Measurements from ENCODE around the gene CINP. TPM values are rescaled to one million over a fixed set of nuclear protein-coding genes. Genes with fewer than 3 reads are reported as not detected.

Gene CINP
- total and polyA plus RNA-seq, 2 of the 8 experiments (the other 6 are each of a cell fraction or from before 2014, with no cell fraction given): 47.8 to 51.6 TPM

DNA sequence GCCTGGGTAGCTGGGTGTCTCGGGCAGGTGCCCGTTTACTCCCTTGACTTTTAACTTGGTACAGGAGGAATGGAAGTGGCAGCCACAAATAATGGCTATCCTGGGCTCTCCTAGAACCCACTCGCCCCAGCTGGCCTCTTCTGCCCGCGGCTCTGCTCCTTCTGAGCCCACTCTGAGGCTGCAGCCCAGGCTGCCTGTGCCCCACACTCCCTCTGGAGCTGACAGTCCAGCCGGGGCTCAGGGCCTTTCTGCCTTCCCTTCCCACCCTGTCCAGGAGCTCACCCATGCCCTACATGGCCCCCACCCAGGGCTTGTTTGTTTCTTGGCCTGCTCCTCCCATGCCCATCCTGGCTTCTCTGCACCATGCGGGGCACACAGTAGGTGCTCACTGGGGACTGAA is 27.5 kb downstream of the CINP start:
- H3K27me3 ChIP-seq (replicated peaks in 1 of 4; ENCODE audit: control insufficient read depth in 3 of 4, extremely low read depth in 1 of 4, insufficient read depth in 3 of 4, low read length in 3 of 4): no peaks in the 10 kb centered on the region
- H3K4me2 ChIP-seq (ENCODE audit: insufficient read depth in 1 of 2, low read depth in 2 of 2, low read length in 2 of 2): no peak overlapping the region
- H3K56ac ChIP-seq (replicated peaks; ENCODE audit: insufficient read length, low read depth, low read length): no peak overlapping the region
- H2BK20ac ChIP-seq (ENCODE audit: low read length): no peak overlapping the region
- FAIRE-seq (no peak), DNase-seq (ENCODE audit: low read depth in 1 of 2, low spot score in 2 of 2) (no peak)
- H3K18ac ChIP-seq (ENCODE audit: extremely low read depth, low read length): no peak overlapping the region
- H3K23ac ChIP-seq (ENCODE audit: insufficient read length): no peak overlapping the region
- H3K36me3 ChIP-seq (ENCODE audit: control insufficient read depth in 2 of 4, insufficient read depth in 4 of 4, low read length in 3 of 4): peaks cover 0 to 17% (median 2%) of the 10 kb centered on the region in 4 experiments; a peak in 4 of 8 replicates
- peaks cover 0 to 2% of the 10 kb centered on the region in 2 experiments for H4K20me1 ChIP-seq (replicated peaks in 1 of 2; ENCODE audit: control insufficient read depth in 1 of 2, insufficient read depth in 2 of 2, low read length in 2 of 2)
- H3K14ac ChIP-seq (ENCODE audit: insufficient read length): no peak overlapping the region
- H3K9me3 ChIP-seq (ENCODE audit: insufficient read depth in 2 of 2, low read depth in 1 of 2, low read length in 1 of 2): no peaks in the 10 kb centered on the region
- no peak overlapping the region for H2BK120ac ChIP-seq (replicated peaks; ENCODE audit: low read depth, low read length)
- H2AFZ ChIP-seq (ENCODE audit: low read length): no peak overlapping the region
- ChIA-PET POLR2A (ENCODE audit: partially characterized antibody) (interaction anchor here (1.1 kb wide), 1 partner anchor 14 kb away, joined by 5 read pairs; no protein-coding TSS in a partner anchor), CTCF (ENCODE audit: partially characterized antibody) (interaction anchor here (0.6 to 4.2 kb wide), 6 partner anchors 11 to 354 kb away, joined by 3 to 22 read pairs (median 4); no protein-coding TSS in a partner anchor)
- no peak overlapping the region; the same call in 1 of the 2 replicates for H2BK5ac ChIP-seq (ENCODE audit: low read depth, low read length)
- no peaks in the 10 kb centered on the region for H3K79me2 ChIP-seq (ENCODE audit: control insufficient read depth in 1 of 2, insufficient read depth in 2 of 2, low read length in 2 of 2)
- H4K91ac ChIP-seq (replicated peaks; ENCODE audit: insufficient read length, low read length): no peak overlapping the region
- TF ChIP-seq, protein P1, sequence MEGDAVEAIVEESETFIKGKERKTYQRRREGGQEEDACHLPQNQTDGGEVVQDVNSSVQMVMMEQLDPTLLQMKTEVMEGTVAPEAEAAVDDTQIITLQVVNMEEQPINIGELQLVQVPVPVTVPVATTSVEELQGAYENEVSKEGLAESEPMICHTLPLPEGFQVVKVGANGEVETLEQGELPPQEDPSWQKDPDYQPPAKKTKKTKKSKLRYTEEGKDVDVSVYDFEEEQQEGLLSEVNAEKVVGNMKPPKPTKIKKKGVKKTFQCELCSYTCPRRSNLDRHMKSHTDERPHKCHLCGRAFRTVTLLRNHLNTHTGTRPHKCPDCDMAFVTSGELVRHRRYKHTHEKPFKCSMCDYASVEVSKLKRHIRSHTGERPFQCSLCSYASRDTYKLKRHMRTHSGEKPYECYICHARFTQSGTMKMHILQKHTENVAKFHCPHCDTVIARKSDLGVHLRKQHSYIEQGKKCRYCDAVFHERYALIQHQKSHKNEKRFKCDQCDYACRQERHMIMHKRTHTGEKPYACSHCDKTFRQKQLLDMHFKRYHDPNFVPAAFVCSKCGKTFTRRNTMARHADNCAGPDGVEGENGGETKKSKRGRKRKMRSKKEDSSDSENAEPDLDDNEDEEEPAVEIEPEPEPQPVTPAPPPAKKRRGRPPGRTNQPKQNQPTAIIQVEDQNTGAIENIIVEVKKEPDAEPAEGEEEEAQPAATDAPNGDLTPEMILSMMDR (IDR thresholded peaks at IDR 0.05; ENCODE audit: control extremely low read depth in 1 of 3, insufficient read depth in 1 of 3, low read depth in 1 of 3, low read length in 3 of 3): no peak
- TF ChIP-seq PHF8 (conservative IDR thresholded peaks at IDR 0.05; ENCODE audit: low read depth, low read length) (no peak), SAP30 (IDR thresholded peaks at IDR 0.05; ENCODE audit: insufficient read depth, insufficient replicate concordance, low read length) (no peak), KDM4A (IDR thresholded peaks at IDR 0.05; ENCODE audit: low read depth, low read length, severe bottlenecking) (no peak), TCF12 (IDR thresholded peaks at IDR 0.05; ENCODE audit: low read depth, low read length) (no peak), HDAC2 (IDR thresholded peaks at IDR 0.05; ENCODE audit: borderline replicate concordance in 1 of 2, low read depth in 2 of 2, low read length in 2 of 2) (no peak), RXRA (IDR thresholded peaks at IDR 0.05; ENCODE audit: insufficient read depth, low read depth, low read length) (no peak)
- TF ChIP-seq, protein P2, sequence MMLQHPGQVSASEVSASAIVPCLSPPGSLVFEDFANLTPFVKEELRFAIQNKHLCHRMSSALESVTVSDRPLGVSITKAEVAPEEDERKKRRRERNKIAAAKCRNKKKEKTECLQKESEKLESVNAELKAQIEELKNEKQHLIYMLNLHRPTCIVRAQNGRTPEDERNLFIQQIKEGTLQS (IDR thresholded peaks at IDR 0.05; ENCODE audit: insufficient read depth, low read depth, low read length): no peak
- H3K79me1 ChIP-seq (ENCODE audit: low read depth, low read length): no peaks in the 10 kb centered on the region
- no peak overlapping the region for H4K5ac ChIP-seq (ENCODE audit: insufficient read length, low read depth, low read length)
- H2BK12ac ChIP-seq (ENCODE audit: low read depth, low read length): no peak overlapping the region
- no peak overlapping the region for H4K8ac ChIP-seq (ENCODE audit: extremely low read depth, insufficient read depth, low read length)
- H2AK5ac ChIP-seq (ENCODE audit: low read depth, low read length): no peak overlapping the region
- no peaks in the 10 kb centered on the region for H3K23me2 ChIP-seq (ENCODE audit: low read depth, low read length)
- no peak overlapping the region for H3K4ac ChIP-seq (replicated peaks; ENCODE audit: insufficient read length, low read depth, low read length)
- 90% methylated on average over 7 of the region's 7 CpGs; no CpG with 5 or more reads in 1 of the 2 experiments for WGBS, 2 experiments (ENCODE audit: extremely low coverage in 1 of 2, insufficient coverage in 1 of 2, insufficient read length in 1 of 2, insufficient replicate concordance in 2 of 2, low coverage in 1 of 2, low lambda C conversion rate in 2 of 2, missing lambda C conversion rate in 1 of 2)
- H3K4me1 ChIP-seq (replicated peaks in 1 of 4; ENCODE audit: control insufficient read depth in 3 of 4, insufficient read depth in 4 of 4, low read length in 3 of 4): no peaks in the 10 kb centered on the region; a peak in 1 of 7 replicates
- H3K9ac ChIP-seq (replicated peaks in 1 of 4; ENCODE audit: extremely low read depth in 1 of 4, low read depth in 3 of 4, low read length in 3 of 4): no peak overlapping the region
- H2BK15ac ChIP-seq (ENCODE audit: low read length): no peak overlapping the region
- H3K27ac ChIP-seq (ENCODE audit: low read depth, low read length): no peak overlapping the region
- H3K4me3 ChIP-seq (ENCODE audit: extremely low read depth in 1 of 4, insufficient read depth in 2 of 4, low read depth in 3 of 4, low read length in 4 of 4): no peak overlapping the region
